GM06990 (cell line): ENCODE data around the gene PACS1.

Experiments
- DNase-seq: peaks from one replicate; pipeline ENCODE4 v3.0.0-alpha.2; 2011; ENCODE audit not compliant: insufficient read length; ENCODE audit errors: extremely low read depth
- H3K27me3 ChIP-seq: replicated peaks from 2 replicates; pipeline ENCODE4 v1.6.0; 2011; ENCODE audit warnings: low read length; ENCODE audit not compliant: control insufficient read depth, insufficient read depth
- H3K36me3 ChIP-seq: 2 replicates; pipeline ENCODE4 v1.5.1; 2011; ENCODE audit warnings: low read length; ENCODE audit not compliant: control insufficient read depth, insufficient read depth
- H3K4me3 ChIP-seq: replicated peaks from 2 replicates; pipeline ENCODE4 v1.5.1; 2011; ENCODE audit warnings: low read depth, mild to moderate bottlenecking, control low read depth, low read length
- TF ChIP-seq, protein P1 (sequence below): IDR thresholded peaks from 2 replicates; pipeline ENCODE4 v1.5.1; 2011; ENCODE audit warnings: low read length, control low read depth, mild to moderate bottlenecking, inconsistent platforms; ENCODE audit not compliant: insufficient read depth, poor library complexity, severe bottlenecking

PACS1 gene

DNA sequence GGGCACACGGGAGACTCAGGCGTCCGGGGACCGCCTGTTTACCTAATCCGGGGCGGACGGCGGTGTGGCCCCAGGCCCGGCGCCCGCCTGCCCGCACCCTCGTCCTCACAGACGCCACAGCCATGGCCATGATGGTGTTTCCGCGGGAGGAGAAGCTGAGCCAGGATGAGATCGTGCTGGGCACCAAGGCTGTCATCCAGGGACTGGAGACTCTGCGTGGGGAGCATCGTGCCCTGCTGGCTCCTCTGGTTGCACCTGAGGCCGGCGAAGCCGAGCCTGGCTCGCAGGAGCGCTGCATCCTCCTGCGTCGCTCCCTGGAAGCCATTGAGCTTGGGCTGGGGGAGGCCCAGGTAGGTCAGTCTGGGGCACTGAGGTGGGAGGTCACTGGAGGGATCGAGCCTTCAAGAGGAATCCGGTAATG lies 188.4 kb downstream of the PACS1 start:
- peak overlapping the region; percentile 70 for H3K4me3 ChIP-seq
- TF ChIP-seq, protein P1, sequence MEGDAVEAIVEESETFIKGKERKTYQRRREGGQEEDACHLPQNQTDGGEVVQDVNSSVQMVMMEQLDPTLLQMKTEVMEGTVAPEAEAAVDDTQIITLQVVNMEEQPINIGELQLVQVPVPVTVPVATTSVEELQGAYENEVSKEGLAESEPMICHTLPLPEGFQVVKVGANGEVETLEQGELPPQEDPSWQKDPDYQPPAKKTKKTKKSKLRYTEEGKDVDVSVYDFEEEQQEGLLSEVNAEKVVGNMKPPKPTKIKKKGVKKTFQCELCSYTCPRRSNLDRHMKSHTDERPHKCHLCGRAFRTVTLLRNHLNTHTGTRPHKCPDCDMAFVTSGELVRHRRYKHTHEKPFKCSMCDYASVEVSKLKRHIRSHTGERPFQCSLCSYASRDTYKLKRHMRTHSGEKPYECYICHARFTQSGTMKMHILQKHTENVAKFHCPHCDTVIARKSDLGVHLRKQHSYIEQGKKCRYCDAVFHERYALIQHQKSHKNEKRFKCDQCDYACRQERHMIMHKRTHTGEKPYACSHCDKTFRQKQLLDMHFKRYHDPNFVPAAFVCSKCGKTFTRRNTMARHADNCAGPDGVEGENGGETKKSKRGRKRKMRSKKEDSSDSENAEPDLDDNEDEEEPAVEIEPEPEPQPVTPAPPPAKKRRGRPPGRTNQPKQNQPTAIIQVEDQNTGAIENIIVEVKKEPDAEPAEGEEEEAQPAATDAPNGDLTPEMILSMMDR, result no peak
- no peaks in the 10 kb centered on the region for H3K27me3 ChIP-seq
- peaks cover 30% of the 10 kb centered on the region for H3K36me3 ChIP-seq
- DNase-seq, result no peak

DNA sequence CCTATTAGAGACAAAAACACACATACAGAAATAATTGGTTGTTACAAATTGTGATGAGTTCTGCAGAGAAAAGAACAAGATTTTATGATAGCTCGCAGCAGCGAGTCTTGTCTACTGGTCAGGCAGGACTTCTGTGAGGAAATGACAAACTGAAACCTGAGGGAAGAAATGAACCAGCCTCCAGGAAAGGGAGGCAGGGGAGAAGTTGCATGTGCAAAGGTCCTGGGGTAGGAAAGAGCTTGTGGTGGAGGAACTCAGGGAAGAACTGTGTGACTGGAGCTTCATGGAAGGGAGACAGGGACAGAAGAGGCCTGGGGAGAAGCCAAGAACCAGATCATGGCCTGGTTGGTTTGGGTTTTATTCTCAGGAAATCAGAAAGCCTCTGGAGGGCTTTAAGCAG lies 189.2 kb downstream of the PACS1 start:
- no peak for DNase-seq
- TF ChIP-seq, protein P1, result no peak
- Histone ChIP-seq H3K36me3 (peaks cover 34% of the 10 kb centered on the region), H3K4me3 (no peak overlapping the region; the same call in 1 of the 2 replicates), H3K27me3 (no peaks in the 10 kb centered on the region)

DNA sequence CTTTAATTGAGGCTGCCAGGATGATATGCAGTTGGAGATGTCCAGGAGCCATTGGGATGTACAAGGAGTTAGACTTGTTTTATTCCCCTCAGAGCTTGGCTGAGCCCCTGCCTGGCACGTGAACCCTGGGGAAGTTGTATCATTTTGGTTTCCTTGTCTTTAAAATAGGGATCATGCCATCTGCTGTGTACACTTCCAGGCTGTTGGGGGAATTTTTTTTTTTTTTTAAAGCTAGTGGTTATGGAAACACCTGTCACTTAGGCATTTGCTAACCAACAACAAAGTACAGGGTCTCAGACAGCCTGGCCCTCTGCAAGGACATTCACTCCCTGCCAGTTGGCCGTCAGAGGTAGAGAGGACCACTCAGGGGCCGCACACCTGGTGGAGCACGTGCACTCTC lies 189.9 kb downstream of the PACS1 start:
- TF ChIP-seq, protein P1, result no peak
- H3K27me3 ChIP-seq, result no peaks in the 10 kb centered on the region
- peaks cover 40% of the 10 kb centered on the region for H3K36me3 ChIP-seq
- no peak overlapping the region for H3K4me3 ChIP-seq
- no peak for DNase-seq

DNA sequence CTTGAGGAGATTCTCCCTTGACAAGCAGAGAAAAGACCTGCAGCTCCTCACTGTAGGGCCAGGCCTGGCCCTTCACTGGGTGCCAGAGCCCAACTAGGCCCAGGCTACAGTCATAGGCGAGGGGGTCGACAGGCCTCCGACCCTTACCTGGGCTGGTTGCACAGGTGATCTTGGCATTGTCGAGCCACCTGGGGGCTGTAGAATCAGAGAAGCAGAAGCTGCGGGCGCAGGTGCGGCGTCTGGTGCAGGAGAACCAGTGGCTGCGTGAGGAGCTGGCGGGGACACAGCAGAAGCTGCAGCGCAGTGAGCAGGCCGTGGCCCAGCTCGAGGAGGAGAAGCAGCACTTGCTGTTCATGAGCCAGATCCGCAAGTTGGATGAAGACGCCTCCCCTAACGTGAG lies 191.5 kb downstream of the PACS1 start:
- no peak for DNase-seq
- Histone ChIP-seq H3K36me3 (peaks cover 48% of the 10 kb centered on the region), H3K4me3 (no peak overlapping the region), H3K27me3 (no peaks in the 10 kb centered on the region)
- TF ChIP-seq, protein P1, result no peak

DNA sequence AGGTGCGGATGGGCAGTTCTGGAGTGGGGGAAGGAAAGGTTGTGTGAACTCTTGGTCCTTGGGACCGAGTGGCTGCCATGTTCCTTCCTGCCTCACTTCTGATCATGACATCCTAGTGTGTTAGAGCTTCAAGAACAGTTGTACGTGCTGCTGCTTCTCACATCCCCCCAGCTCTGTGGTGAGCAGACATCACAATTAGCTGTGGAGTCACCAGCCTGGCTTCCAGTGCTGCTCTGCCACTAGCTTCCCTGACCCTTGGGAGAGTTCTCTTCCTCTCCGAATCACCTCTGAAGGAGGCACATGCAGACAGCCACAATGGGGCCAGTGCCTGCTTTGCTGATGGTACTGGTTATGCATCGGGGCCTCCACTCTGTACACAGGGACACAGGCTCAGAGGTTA lies 192.1 kb downstream of the PACS1 start:
- TF ChIP-seq, protein P1, result no peak
- peaks cover 50% of the 10 kb centered on the region for H3K36me3 ChIP-seq
- H3K27me3 ChIP-seq, result no peaks in the 10 kb centered on the region
- H3K4me3 ChIP-seq, result no peak overlapping the region
- no peak for DNase-seq

DNA sequence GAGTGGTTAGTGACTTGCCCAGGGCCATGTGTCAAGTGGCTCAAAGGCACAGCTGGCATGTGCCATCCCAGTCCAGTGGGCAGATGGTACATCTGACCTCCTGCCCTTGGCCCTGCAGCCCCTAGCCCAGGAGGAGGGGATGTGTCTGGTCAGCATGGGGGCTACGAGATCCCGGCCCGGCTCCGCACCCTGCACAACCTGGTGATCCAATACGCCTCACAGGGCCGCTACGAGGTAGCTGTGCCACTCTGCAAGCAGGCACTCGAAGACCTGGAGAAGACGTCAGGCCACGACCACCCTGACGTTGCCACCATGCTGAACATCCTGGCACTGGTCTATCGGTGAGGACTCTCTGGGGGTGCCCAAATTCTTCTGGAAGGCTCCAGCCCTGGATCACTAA lies 192.6 kb downstream of the PACS1 start:
- H3K4me3 ChIP-seq, result no peak overlapping the region
- no peaks in the 10 kb centered on the region for H3K27me3 ChIP-seq
- peaks cover 50% of the 10 kb centered on the region for H3K36me3 ChIP-seq
- TF ChIP-seq, protein P1, result no peak
- no peak for DNase-seq
